ENCODE results near the gene NR1D1.

NR1D1 gene

DNA sequence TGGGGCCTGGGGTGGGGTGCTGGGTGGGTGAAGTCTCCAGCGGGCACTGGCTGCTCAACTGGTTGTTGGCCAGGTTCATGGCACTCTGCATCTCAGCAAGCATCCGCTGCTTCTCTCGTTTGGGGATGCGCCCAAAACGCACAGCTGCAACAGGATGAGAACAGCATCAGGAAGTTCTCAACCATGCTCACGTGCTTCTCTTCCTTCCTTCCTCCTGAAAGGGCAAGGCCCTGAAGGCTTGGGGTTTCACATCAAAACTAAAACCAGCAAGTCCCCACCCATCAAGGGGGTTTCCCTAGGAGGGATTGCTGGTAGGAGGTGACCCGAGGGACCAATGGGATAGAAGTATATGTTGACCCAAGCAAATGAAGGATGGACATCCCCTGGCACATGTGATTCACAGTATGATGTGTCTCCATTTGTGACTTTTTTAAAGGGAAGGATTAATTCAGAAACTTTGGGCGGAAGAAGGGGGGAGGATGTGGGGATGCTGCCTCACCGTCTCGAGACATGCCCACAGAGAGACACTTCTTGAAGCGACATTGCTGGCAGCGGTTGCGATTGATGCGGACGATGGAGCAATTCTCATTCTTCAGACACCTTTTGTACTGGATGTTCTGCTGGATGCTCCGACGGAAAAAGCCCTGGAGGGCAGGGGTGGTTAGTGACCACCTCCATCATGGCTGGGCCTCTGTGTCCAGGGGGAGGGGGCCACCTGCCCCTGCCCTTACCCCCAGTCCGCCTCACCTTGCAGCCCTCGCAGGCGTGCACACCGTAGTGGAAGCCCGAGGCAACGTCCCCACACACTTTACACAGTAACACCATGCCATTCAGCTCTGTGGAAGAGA, 4.2 kb downstream of the NR1D1 start:
- no peak for DNase-seq

DNA sequence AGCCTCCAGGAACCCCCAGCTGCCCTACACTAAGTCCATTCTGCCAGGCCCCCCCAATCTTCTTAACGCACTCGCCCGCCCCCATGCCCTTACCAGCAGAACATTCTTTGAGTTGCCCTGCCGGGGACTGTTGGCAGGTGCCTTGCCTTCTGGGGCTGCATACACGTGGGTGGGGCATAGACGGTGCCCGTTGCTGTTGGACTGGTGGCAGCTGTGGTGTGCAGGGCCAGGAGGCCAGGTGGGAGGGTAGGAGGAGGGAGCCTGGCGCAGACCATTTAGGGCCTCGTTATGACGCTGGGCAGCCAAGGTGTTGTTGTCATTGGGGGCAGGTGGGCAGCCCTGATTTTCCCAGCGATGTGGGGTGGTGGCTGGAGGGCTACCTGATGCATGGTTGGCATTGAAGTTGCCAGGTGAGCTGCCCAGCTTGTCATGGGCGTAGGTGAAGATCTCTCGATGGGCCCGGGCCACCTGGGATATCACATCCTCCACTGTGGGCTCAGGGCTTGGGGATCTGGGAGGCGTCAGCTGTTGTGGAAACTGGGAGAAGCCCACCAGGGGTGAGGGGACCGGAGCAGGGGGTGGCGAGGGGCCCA, 4.9 kb downstream of the NR1D1 start:
- DNase-seq = no peak

DNA sequence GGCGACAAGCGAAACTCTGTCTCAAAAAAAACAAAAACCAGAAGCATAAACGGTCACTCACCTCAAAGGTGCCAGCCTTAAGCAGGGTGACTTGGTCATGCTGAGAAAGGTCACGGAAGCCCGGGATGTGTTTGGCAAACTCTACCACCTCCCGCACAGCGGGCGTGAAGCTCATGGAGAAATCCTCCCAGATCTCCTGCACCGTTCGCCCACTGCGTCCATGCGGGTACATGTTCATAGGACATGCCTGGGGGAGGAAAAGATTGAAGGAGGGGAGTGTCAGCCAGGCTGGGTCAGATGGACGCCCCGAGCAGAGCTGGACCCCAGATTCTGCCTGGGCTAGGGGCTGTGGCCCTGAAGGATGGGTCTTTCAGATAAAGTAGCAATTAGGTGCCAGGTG, 5.5 kb downstream of the NR1D1 start:
- DNase-seq = no peak

DNA sequence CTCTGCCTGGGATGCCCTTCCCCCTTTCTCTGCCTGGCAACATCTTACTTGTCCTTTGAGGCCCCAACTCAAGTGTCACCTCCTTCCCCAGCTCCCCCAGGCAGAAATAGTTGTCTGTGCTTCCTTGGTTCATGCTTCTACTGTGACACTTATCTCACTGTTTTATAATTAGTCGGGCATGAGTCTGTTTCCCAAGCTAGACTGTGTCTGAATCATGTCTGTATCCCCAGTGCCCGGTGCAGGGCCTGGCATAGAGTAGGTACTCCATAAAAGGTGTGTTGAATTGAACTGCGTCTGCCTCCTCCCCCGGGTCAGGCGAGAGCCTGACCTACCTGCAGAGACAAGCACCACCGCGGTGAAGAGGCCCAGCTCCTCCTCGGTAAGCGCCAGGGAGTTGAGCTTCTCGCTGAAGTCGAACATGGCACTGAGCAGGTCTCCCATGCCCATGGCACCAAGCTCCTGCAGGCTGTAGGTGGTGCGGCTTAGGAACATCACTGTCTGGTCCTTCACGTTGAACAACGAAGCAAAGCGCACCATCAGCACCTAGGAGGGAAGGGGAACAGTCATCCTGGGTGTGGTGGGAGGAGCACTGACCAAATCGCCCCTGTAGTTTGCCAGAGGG, 6.7 kb downstream of the NR1D1 start:
- DNase-seq = no peak

DNA sequence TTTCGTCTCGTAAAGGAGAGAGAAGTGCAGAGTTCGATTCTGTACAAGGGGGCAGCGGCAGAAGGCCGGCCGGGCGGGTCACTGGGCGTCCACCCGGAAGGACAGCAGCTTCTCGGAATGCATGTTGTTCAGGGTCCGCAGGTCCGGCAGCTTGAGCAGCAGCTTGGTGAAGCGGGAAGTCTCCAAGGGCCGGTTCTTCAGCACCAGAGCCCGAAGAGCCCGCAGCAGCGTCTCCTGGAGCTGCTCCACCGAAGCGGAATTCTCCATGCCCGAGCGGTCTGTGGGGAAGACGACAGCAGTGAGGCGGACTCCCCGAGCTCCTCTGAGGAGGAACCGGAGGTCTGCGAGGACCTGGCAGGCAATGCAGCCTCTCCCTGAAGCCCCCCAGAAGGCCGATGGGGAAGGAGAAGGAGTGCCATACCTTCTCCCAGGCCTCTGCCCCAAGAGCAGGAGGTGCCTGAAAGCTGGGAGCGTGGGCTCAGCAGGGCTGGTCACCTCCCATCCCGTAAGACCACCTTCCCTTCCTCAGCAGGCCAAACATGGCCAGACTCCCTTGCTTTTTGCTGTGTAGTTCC, 7.3 kb downstream of the NR1D1 start:
- no peak for DNase-seq

DNA sequence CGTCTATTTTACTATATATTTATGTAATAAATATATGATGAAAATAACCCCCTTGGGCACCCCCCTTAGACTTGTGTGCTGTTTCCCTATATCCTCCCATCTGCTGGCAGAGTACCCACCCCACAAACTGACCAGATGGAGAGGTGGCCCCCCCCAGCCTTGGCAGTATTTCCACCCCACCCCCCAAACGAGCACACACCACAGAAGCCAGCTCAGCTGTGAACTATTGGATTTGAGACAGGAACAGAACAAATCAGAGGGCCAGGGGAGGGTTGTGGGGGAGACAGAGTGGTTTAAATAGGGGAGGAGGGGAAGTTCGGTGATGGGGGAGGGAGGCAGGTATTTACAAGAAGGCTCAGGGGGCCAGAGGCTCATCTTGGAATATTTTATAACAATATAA, 7.8 kb downstream of the NR1D1 start:
- no peak for DNase-seq

DNA sequence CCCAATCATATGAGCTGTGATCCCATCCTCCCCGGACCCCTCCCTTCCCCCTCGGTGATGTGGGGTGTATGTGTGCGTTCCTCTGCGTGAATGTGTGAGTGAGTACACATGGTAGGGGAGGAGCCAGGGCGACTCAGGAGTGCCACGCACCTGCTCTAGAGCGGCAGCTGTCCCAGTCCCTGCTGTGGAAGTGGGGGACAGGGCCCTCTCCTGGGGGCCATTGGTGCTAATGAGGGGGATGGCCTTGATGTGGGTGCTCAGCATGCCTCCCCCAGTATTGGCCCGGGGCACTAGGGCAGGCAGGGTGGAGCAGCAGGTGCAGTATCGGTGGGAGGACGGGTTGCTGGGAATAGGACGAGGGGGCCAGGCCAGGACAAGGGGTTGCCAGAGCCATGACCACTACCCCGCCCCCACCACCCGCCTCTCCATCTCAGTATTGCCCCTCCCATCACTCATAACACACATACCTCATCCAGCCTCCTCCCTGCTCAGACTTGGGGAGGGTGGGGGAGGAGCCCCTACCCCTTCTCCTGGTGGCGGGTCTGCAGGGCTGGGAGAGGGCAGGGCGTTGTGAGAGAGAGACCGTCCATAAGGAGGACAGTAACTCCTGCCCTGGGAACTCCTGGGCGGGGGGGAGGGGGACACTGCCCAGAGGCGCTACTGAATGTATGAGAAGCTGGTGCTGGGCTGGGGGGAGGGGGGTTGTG, 8.5 kb downstream of the NR1D1 start:
- DNase-seq = peak; percentile 21

DNA sequence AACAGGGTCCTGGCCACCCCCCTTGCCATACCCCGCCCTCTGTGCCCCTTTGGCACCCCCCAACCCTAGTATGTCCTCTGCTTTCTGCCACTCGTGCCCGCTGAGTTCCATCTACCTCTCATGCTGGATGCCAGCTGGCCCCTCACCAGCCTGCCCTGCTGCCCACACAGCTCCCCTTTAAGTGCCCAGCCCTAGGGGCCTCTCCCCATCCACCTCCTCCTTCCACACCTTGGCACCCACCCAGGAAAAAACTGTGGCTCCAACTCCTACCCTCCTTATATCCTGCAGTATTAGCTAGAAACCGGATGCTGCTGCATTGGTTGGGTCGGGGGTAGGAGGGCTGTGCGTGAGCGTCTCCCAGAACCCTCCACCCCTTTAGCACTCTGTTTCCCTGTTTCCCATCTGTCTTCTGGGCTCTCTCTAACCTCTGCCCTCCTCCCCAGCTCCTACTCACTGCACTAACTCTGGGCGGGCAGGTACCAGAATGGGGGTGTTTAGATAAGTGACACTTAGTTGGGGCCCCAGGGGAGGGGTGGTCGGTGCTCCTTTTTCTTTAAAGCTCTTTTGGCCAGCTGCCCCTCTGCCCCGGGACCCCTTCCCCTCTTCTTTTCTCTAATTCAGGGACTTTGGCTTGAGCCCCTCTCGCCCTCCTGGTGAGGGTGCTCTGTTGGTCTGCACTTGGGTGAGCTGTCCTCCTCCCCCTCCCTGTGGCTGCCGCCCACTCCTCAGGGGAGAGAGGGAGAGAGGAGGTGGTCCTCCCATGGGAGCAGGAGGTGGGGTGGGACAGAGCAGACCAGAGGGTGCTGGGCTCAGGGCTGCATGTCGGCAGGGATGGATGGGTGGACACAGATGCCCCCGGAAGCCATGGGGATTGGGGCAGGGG, 9.9 kb downstream of the NR1D1 start:
- DNase-seq = no peak

DNA sequence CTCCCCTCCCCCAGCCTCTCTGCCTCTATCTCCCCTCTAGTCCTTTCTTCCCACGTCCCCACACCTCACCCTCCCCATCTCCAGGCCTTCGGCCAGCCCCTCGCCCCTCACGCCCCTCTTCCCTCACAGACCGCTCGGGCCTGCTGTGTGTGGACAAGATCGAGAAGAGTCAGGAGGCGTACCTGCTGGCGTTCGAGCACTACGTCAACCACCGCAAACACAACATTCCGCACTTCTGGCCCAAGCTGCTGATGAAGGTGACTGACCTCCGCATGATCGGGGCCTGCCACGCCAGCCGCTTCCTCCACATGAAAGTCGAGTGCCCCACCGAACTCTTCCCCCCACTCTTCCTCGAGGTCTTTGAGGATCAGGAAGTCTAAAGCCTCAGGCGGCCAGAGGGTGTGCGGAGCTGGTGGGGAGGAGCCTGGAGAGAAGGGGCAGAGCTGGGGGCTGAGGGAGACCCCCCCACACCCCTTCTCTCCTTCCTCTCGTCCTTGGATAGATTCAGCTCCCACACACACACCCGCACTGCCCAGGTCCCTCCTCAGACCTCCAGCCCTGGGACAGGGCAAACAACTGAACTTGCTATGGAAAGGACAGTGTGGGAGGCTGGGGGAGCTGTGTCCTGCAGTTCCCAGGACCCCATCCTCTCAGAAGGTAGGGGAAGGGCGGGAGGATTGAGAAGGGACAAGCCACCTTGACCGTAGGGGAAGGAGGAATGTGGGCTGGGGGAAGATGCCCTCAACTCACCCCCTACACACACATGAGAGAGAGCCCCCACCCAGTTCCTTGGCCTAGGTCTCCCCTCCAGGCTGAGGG, 11.1 kb downstream of the NR1D1 start:
- no peak for DNase-seq

DNA sequence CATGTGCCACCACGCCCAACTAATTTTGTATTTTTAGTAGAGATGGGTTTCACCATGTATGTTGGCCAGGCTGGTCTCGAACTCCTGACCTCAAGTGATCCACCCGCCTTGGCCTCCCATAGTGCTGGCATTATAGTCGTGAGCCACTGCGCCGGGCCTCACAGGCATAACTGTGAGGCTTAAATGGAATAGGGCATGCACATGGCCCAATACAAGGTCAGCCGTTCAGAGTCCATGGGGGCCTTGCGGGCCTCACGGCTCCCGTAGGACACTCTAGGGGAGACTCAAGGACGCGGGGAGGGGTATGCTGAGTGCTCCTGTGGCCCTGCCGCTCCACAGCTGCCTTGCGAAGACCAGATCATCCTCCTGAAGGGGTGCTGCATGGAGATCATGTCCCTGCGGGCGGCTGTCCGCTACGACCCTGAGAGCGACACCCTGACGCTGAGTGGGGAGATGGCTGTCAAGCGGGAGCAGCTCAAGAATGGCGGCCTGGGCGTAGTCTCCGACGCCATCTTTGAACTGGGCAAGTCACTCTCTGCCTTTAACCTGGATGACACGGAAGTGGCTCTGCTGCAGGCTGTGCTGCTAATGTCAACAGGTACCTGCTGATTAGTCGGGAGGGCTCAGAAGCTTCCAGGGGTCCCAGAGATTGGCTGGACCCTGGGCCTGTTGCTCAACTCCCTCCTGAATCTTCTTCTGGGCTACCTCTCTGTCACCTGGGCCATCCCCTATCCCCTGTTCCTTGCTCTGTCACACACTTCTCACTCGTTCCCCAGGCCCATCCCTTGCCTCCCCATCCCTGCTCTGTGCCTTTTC, 12.3 kb downstream of the NR1D1 start:
- no peak for DNase-seq

DNA sequence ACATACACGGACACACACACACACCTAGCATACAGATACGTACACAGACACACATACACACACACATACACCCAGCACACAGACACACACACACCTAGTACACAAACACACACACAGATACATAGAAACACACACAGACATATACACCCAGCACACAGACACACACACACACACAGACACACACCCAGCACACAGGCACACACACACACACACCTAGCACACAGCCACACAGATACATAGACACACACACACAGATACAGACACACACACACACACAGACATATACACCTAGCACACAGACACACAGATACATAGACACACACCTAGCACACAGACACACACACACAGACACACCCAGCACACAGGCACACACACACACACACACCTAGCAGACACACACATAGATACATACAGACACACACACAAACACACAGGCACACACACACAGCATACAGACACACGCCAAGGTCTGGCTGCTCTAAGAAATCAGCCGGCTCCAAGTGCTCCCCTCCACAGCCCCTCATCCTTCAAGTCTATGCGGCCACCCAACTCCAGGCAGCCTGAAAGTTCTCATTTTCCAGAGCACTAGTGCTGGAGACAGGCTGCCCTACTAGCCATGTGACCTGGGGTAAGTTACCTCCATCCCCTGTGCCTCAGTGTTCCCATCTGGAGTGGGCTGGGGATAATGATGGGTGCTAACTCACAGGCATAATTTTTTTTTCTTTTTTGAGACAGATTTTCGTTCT, 13.2 kb downstream of the NR1D1 start:
- no peak for DNase-seq

DNA sequence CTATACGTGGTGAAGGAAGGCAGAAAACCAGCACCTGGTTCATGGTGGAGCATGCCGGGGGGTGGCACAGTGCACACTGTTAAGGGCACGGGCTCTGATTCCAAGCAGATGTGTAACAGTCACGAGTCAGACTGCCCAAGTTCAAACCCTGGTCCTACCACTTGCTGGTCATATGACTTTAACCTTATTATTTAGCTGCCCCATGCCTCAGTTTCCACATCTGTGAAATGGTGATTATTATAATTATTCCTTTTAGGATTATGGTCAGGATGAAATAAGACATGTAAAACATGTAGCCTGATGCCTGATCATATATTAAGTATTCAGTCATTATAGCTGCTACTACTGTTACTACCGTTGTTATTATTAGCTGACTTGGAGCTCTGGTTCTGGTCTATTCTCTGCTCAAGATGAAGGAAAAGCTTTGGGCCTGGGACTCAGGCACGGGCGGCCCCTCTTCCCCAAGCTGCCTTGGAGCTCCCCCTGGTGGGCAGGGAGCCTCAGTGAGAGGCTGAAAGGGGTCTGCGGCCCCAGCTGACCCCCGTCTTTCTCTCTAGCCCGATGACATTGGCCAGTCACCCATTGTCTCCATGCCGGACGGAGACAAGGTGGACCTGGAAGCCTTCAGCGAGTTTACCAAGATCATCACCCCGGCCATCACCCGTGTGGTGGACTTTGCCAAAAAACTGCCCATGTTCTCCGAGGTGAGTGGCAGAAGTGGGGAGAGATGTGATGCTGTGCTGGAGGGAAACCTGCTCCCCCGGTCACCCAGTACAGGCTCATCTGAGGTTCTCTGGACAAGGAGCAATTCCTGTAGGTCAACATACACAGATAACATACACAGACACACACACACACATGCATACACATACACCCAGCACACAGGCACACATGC, 14.0 kb downstream of the NR1D1 start:
- DNase-seq = no peak

DNA sequence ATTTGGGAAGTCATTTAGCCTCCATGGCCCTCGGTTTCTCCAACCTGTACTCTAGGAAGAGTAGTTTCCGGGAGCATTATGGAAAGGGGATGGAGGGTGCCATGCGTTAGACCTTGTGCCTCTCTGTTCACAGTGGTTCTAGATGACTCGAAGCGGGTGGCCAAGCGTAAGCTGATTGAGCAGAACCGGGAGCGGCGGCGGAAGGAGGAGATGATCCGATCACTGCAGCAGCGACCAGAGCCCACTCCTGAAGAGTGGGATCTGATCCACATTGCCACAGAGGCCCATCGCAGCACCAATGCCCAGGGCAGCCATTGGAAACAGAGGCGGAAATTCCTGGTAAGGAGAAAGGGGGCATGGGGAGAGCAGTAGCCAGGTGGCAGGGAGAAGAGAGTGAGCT, 15.9 kb downstream of the NR1D1 start:
- no peak for DNase-seq

DNA sequence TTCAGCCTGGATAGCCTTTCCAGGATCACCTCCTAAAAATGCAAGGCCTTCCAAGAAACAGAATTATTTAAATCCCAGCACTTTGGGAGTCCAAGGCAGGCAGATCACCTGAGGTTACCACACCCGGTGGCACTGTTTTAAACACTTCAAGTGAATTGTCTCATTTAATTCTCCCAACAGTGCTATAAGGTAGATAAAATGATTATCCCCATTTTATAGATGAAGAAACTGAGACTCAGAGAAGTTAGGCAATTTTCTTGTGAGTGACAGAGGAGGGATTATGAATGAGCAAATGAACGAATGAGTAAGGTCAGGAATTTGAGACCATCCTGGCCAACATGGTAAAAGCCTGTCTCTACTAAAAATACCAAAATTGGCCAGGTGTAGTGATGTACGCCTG, 20.8 kb downstream of the NR1D1 start:
- DNase-seq = no peak

DNA sequence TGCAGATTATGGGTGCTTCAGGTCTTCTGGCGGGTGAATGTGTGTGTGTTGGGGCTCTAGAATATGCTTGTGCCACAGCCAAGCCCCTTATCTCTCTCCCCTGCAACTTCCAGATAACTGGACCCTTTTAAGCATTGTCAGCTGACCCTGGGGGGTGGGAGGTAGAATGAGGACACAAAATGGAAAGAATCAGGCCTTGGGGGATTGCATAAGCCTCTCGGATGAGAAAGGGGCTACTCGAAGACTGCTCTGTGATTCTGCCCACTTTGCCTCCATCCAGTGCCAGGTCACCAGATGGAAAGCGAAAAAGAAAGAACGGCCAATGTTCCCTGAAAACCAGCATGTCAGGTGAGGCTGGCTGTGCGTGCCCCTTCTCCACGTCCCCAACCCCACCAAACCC, 23.8 kb downstream of the NR1D1 start:
- DNase-seq = no peak

DNA sequence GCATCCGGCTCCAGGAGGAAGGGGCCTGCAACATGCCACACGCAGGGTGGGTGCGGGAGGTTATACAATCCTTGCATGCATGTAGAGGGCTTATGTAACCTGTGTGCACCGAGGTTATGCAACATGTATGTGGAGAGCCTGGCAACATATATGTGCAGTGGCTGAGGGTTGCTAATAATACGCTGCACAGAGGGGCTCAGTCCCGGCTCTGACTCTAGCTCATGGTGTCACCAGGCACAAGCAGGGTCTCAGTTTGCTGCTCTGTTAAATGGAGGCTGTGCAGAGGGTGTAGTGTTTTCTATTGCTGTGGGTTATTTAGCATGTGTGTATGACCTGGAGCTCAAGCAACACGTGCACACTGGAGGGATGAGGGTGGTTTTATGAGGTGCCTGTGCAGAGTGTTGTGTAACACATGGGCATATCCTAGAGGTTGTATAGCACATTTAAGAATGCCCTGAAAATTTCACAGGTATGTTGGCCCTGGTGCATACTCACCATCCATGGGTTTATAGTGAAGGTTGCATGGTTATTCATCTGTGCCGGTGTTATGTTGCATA, 24.4 kb downstream of the NR1D1 start:
- no peak for DNase-seq

DNA sequence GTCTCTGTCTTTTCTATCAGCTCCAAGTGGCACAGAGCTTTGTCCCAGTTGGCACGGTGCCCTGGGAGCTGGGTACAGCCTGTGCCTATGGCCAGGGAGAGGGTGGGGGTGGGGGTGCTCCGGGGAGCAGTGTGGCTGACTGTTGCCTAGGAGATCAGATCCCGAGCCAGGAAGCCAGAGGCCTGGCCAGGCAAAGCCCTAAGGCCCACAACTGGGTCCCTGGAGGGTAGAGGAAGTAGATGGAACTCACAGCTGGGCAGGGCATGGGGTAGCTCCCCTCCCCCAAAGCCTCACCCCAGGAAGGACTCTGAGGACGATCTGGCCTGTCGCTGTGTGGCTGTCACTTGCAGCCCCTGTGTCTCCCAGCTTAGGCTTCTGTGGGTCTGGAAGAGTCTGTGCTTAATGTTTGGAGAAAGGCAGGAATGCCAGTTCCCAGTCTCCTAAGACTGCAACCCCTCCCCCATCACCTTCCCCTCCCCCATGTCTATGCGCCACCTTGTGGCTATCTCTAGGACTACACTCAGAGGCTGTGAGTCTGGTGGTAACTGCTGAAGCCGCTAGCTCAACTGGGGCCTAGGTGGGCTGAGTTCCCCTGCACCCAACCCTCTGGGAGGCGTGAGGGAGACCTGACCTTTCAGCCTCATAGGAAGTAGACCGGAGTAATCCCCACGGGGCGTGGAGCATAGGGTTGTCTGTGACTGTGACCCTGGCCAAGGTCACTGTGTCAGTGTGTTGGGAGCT, 25.0 kb downstream of the NR1D1 start:
- peak; percentile 76 for DNase-seq

DNA sequence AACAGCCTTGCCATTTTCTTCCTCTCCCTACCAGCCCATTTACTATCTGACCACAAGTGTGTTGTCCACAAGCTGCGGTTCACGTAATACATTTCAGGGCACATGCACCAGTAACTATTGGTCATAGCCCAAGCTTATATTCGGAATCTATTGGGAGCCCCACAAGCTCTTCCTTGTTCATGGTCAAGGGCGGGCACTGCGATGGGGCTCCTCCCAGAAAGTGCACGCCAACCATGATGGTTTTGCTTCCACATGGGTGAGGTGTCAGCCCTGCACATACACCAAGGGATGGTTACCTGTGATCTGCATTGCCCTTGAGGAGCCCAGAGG, 25.6 kb downstream of the NR1D1 start:
- no peak for DNase-seq
